K562 (cell line): Measurements from ENCODE around the gene WDR55. TPM values are rescaled to one million over a fixed set of nuclear protein-coding genes. Genes with fewer than 3 reads are reported as not detected.

Source experiments
- ATAC-seq: fragments of 200-7000 bp; cut with Tn5 transposase; 3 replicates; pipeline ENCODE4 v1.9.1; 2020; ENCODE audit warnings: moderate library complexity
- BruUV-seq: library from RNA; stranded (reverse); fragments of 400-500 nt; replicated peaks from 2 replicates; lab custom pipeline; 2021; lab: Mats Ljungman, UMichigan
- CTCF ChIA-PET: fragments of 300-600 bp; formaldehyde crosslinking; extraction: SDS; loops from one replicate; lab custom pipeline; 2021; ENCODE audit warnings: low intra/inter-chr PET ratio; lab: Yijun Ruan, JAX
- POLR2A ChIA-PET: fragments of 300-600, 350-650 bp; sonication (Branson Sonifier 250); formaldehyde crosslinking; extraction: SDS; loops from one replicate; lab custom pipeline; 2021; ENCODE audit warnings: antibody characterized with exemption, inconsistent platforms; lab: Yijun Ruan, JAX
- DNase-seq, 4 experiments: peaks; one replicate each; pipeline versions ENCODE4 v3.0.0 to v3.0.0-alpha.2; 2011 to 2018; ENCODE audit warnings: low spot score in 3 of 4, mixed read lengths in 3 of 4; ENCODE audit errors: extremely low read depth in 1 of 4
- FAIRE-seq: peaks from 2 replicates; lab custom pipeline; 2011; peaks lifted over from hg19 to GRCh38; lab: Jason Lieb, UNC
- H2AFZ ChIP-seq: 2 replicates; pipeline ENCODE4 v1.6.0; 2011; ENCODE audit warnings: low read depth, low read length, control low read depth, inconsistent platforms
- H3K27ac ChIP-seq: fragments of 200-600 bp; 3 replicates; pipeline ENCODE4 v1.8.0; 2011; ENCODE audit warnings: low read depth, mild to moderate bottlenecking, control low read depth, inconsistent platforms, low read length, moderate library complexity, mixed read lengths; ENCODE audit errors: extremely low read depth
- H3K27me3 ChIP-seq, 2 experiments: fragments of 300-600 bp in 1 of 2; 2 replicates in 1 of 2; 3 replicates in 1 of 2; pipeline versions ENCODE4 v1.6.0 to v1.8.0; 2011; ENCODE audit warnings: inconsistent platforms in 2 of 2, low read length in 2 of 2, mild to moderate bottlenecking in 1 of 2, mixed read lengths in 1 of 2, moderate library complexity in 1 of 2; ENCODE audit not compliant: control insufficient read depth in 2 of 2, insufficient read depth in 2 of 2
- H3K36me3 ChIP-seq: fragments of 300-600 bp; 3 replicates; pipeline ENCODE4 v1.8.0; 2011; ENCODE audit warnings: mild to moderate bottlenecking, low read length, inconsistent platforms; ENCODE audit not compliant: control insufficient read depth, insufficient read depth
- H3K4me1 ChIP-seq, 2 experiments: fragments of 200-600 bp in 1 of 2; replicated peaks in 1 of 2; 2 replicates in 1 of 2; 3 replicates in 1 of 2; pipeline versions ENCODE4 v1.5.1 to v1.8.0; 2011; ENCODE audit warnings: inconsistent platforms in 2 of 2, low read length in 2 of 2, mild to moderate bottlenecking in 1 of 2, mixed read lengths in 1 of 2, moderate library complexity in 1 of 2; ENCODE audit not compliant: control insufficient read depth in 2 of 2, insufficient read depth in 2 of 2
- H3K4me2 ChIP-seq: 2 replicates; pipeline ENCODE4 v1.6.1; 2011; ENCODE audit warnings: low read length, control low read depth, inconsistent platforms, mixed read lengths; ENCODE audit not compliant: insufficient read depth
- H3K4me3 ChIP-seq: fragments of 200-600 bp; sonication (generic), shearing (Covaris generic); 2 replicates; pipeline ENCODE4 v1.5.1; 2016; ENCODE audit warnings: control low read depth, inconsistent platforms
- H3K79me2 ChIP-seq: fragments of 200-600 bp; 3 replicates; pipeline ENCODE4 v1.8.0; 2011; ENCODE audit warnings: low read length, inconsistent platforms; ENCODE audit not compliant: control insufficient read depth, insufficient read depth
- H3K9ac ChIP-seq, 2 experiments: 2 replicates each; pipeline versions ENCODE4 v1.6.0 to v1.6.1; 2011; ENCODE audit warnings: low read depth in 2 of 2, low read length in 2 of 2, control low read depth in 1 of 2, inconsistent platforms in 1 of 2, mild to moderate bottlenecking in 1 of 2, mixed read lengths in 1 of 2; ENCODE audit not compliant: insufficient read depth in 1 of 2
- H3K9me1 ChIP-seq: one replicate; pipeline ENCODE4 v1.6.0; 2011; ENCODE audit warnings: inconsistent platforms, mild to moderate bottlenecking, low read length, moderate library complexity; ENCODE audit not compliant: control insufficient read depth, insufficient read depth
- H3K9me3 ChIP-seq: replicated peaks from 2 replicates; pipeline ENCODE4 v1.5.1; 2011; ENCODE audit warnings: low read depth, low read length, inconsistent platforms; ENCODE audit not compliant: control insufficient read depth, insufficient read depth
- H4K20me1 ChIP-seq: replicated peaks from 2 replicates; pipeline ENCODE4 v1.6.1; 2011; ENCODE audit warnings: low read length, inconsistent platforms, mixed read lengths; ENCODE audit not compliant: control insufficient read depth, insufficient read depth
- CXXC5 ChIP-seq: fragments of 250-450 bp; sonication (Bioruptor Pico); IDR thresholded peaks from 2 replicates; pipeline ENCODE4 v1.8.0; 2022; ENCODE audit warnings: inconsistent platforms, mild to moderate bottlenecking, moderate library complexity
- SMAD1 ChIP-seq: fragments of 150-350 bp; IDR thresholded peaks from 2 replicates; pipeline ENCODE4 v1.6.1; 2014; ENCODE audit warnings: low read length, low read depth; ENCODE audit not compliant: partially characterized antibody
- SMARCA5 ChIP-seq: fragments of 450-650 bp; IDR thresholded peaks from 2 replicates; pipeline ENCODE4 v1.6.1; 2016
- SREBF2 ChIP-seq: sonication (generic); formaldehyde crosslinking; IDR thresholded peaks from 2 replicates; pipeline ENCODE4 v1.4.0; 2020; ENCODE audit warnings: mild to moderate bottlenecking, missing genetic modification reagents
- STAT5A ChIP-seq: IDR thresholded peaks from 2 replicates; pipeline ENCODE4 v1.6.1; 2012; ENCODE audit warnings: low read length, inconsistent platforms, borderline replicate concordance
- TEAD1 ChIP-seq, 2 experiments: fragments of 450-650 bp in 1 of 2; sonication (generic) in 1 of 2; formaldehyde crosslinking; IDR thresholded peaks; 2 replicates each; pipeline versions ENCODE4 v1.4.0 to v1.8.0; 2020 to 2022; ENCODE audit warnings: mild to moderate bottlenecking in 2 of 2, missing genetic modification reagents in 1 of 2
- YBX1 ChIP-seq: fragments of 450-650 bp; IDR thresholded peaks from 2 replicates; pipeline ENCODE4 v1.7.1; 2016; ENCODE audit warnings: mild to moderate bottlenecking
- WGBS: fragments of 100-300 bp; shearing (Covaris generic); methylation state at CpG from one replicate; pipeline ENCODE4 v1.1.6; 2016; ENCODE audit warnings: low coverage, mixed read lengths; ENCODE audit not compliant: insufficient coverage; ENCODE audit errors: missing lambda C conversion rate; 5-methylcytosine and 5-hydroxymethylcytosine counted together
- in situ Hi-C: fragments of 300-500 bp; cut with MboI; formaldehyde crosslinking; loops from 4 replicates; pipeline ENCODE4 v1.15.0; 2018; ENCODE audit warnings: inconsistent platforms, mixed read lengths
- intact Hi-C: fragments of 100-400 bp; cut with micrococcal nuclease; formaldehyde crosslinking; loops from 2 replicates; pipeline ENCODE4 v1.14.2; 2022
- polyA plus RNA-seq, 8 experiments: library from polyadenylated mRNA; depleted of rRNA in 4 of 8; stranded (reverse) in 5 of 8; unstranded in 3 of 8; fragments of >200 nt; fragmentation: Nextera tagmentation in 2 of 8; fragmentation: Illumina TruSeq in 1 of 8; extraction: Ambion mirVana in 2 of 8; extraction: Trizol in 1 of 8; gene quantifications; 2 replicates each; pipeline versions ENCODE4 v1.2.1 to v1.2.3, GENCODE V29; 2011 to 2014; ENCODE audit warnings: inconsistent platforms in 1 of 8, missing spikeins in 1 of 8
- total RNA-seq, 7 experiments: library from RNA; depleted of rRNA in 6 of 7; stranded (reverse); fragments of >200 nt in 6 of 7; fragmentation: Illumina TruSeq in 2 of 7; extraction: Trizol in 2 of 7; gene quantifications; 2 replicates each; pipeline versions ENCODE4 v1.2.1 to v1.2.3, GENCODE V29; 2011 to 2021; ENCODE audit warnings: low replicate concordance in 1 of 7
- TF ChIP-seq, protein P1 (sequence below): fragments of 450-650 bp; formaldehyde crosslinking; IDR thresholded peaks from 2 replicates; pipeline ENCODE4 v1.4.0; 2020; ENCODE audit warnings: mild to moderate bottlenecking, mixed read lengths
- TF ChIP-seq, protein P2 (sequence below): fragments of 250-450 bp; sonication (Bioruptor Pico); IDR thresholded peaks from 2 replicates; pipeline ENCODE4 v1.5.0; 2021; ENCODE audit warnings: mild to moderate bottlenecking, borderline replicate concordance
- TF ChIP-seq, protein P3 (sequence below), 3 experiments: IDR thresholded peaks in 2 of 3; conservative IDR thresholded peaks in 1 of 3; 2 replicates each; pipeline ENCODE4 v1.5.1; 2011 to 2012; ENCODE audit warnings: low read length in 3 of 3, mild to moderate bottlenecking in 3 of 3, control low read depth in 2 of 3, improper control_type of control experiment in 1 of 3, inconsistent platforms in 1 of 3, low read depth in 1 of 3, mixed read lengths in 1 of 3, moderate library complexity in 1 of 3; ENCODE audit not compliant: insufficient read depth in 2 of 3

Gene WDR55
- total and polyA plus RNA-seq, 9 of the 15 experiments (the other 6 are each of a cell fraction or from before 2014, with no cell fraction given) = 5.2 to 45.0 (median 29.3) TPM

DNA sequence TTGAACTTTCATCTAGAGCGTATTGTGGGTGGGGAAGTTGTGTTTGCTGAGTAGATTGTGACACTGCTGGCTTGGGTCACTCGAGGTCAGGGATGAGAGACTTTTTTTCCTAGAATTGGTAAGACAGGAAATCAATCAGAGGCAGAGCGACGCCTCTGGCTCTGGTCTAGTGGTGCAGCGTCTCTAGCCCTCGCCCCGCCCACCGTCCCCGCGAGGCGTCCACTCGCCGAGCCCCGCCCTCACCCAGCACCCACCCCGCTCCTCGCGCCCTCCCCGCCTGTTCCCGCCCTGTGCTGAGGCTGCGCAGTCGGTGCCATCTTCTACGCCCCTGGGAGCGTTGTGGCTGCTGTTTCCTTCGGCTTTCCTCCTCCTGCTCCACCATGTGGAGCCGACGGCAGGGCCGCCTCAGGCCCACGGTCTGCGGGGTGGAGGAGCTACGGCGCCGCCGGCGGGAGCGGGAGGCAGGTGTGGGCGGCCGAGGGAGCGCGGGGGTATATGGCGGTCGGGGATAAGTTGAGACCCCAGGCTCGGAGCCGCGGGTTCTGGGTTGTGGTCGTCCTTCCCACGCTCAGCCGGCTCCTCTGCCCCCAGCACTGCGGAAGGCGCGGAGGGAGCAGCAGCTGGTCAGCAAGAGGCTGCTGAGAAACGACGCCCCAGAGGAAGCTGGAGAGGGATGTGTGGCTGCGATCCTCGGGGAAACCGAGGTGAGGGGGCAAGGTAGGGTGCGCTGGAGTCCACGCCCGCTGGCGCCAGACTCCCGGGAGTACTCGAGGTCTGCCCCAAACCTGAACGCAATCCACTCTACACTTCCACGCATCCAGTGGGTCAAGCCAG is 25.3 kb upstream of the WDR55 start, which contains the start of gene TMCO6:
TSS of gene TMCO6 (plus strand) at position 304 of the 834 bp plus-strand sequence. CDS start at position 381, 77 bp downstream.
- in situ Hi-C loops (no loop called here), intact Hi-C loops (loop anchor here (1.0 to 2.0 kb wide), 7 partner anchors 29 to 239 kb away; partner anchors contain the start of genes ANKHD1, APBB3, SLC35A4 and SRA1)
- BruUV-seq = TSS peak; percentile 65
- POLR2A ChIA-PET = interaction anchor here (0.6 to 2.4 kb wide), 14 partner anchors 8 to 452 kb away, joined by 3 to 8 read pairs (median 3); partner anchors contain the start of genes EIF4EBP3, IK and NDUFA2
- peak within 1 kb of the TSS; percentile 73 to 100 for H3K9ac ChIP-seq
- CTCF ChIA-PET = interaction anchor here (0.8 kb wide), 1 partner anchor 40 kb away, joined by 4 read pairs; no protein-coding TSS in a partner anchor
- H3K36me3 ChIP-seq = peaks cover 37% of the 10 kb centered on the region
- FAIRE-seq (peak; percentile 96), DNase-seq (peak; percentile 98 to 99 (median 99)), ATAC-seq (peak; percentile 95)
- no peaks in the 10 kb centered on the region; the same call in 1 of the 2 replicates for H4K20me1 ChIP-seq
- H3K27ac ChIP-seq = peak within 1 kb of the TSS; percentile 87
- WGBS = 0% methylated on average over 39 of the region's 63 CpGs
- H3K4me3 ChIP-seq = peak within 1 kb of the TSS; percentile 54
- H3K4me2 ChIP-seq = peak within 1 kb of the TSS; percentile 93
- H3K4me1 ChIP-seq = peaks cover 4 to 20% of the 10 kb centered on the region in 2 experiments; a peak in 4 of 5 replicates
- no peaks in the 10 kb centered on the region for H3K9me3 ChIP-seq
- H3K27me3 ChIP-seq = no peaks in the 10 kb centered on the region; a peak in 1 of 5 replicates
- H3K9me1 ChIP-seq = no peaks in the 10 kb centered on the region
- H2AFZ ChIP-seq = peak within 1 kb of the TSS; percentile 85
- peaks cover 26% of the 10 kb centered on the region for H3K79me2 ChIP-seq
- TF ChIP-seq, protein P1, sequence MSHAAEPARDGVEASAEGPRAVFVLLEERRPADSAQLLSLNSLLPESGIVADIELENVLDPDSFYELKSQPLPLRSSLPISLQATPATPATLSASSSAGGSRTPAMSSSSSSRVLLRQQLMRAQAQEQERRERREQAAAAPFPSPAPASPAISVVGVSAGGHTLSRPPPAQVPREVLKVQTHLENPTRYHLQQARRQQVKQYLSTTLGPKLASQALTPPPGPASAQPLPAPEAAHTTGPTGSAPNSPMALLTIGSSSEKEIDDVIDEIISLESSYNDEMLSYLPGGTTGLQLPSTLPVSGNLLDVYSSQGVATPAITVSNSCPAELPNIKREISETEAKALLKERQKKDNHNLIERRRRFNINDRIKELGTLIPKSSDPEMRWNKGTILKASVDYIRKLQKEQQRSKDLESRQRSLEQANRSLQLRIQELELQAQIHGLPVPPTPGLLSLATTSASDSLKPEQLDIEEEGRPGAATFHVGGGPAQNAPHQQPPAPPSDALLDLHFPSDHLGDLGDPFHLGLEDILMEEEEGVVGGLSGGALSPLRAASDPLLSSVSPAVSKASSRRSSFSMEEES = no peak
- TF ChIP-seq, protein P2, sequence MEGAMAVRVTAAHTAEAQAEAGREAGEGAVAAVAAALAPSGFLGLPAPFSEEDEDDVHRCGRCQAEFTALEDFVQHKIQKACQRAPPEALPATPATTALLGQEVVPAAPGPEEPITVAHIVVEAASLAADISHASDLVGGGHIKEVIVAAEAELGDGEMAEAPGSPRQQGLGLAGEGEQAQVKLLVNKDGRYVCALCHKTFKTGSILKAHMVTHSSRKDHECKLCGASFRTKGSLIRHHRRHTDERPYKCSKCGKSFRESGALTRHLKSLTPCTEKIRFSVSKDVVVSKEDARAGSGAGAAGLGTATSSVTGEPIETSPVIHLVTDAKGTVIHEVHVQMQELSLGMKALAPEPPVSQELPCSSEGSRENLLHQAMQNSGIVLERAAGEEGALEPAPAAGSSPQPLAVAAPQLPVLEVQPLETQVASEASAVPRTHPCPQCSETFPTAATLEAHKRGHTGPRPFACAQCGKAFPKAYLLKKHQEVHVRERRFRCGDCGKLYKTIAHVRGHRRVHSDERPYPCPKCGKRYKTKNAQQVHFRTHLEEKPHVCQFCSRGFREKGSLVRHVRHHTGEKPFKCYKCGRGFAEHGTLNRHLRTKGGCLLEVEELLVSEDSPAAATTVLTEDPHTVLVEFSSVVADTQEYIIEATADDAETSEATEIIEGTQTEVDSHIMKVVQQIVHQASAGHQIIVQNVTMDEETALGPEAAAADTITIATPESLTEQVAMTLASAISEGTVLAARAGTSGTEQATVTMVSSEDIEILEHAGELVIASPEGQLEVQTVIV (CRISPR knock-in tag) = no peak
- TF ChIP-seq STAT5A = peak; percentile 94
- TF ChIP-seq, protein P3, sequence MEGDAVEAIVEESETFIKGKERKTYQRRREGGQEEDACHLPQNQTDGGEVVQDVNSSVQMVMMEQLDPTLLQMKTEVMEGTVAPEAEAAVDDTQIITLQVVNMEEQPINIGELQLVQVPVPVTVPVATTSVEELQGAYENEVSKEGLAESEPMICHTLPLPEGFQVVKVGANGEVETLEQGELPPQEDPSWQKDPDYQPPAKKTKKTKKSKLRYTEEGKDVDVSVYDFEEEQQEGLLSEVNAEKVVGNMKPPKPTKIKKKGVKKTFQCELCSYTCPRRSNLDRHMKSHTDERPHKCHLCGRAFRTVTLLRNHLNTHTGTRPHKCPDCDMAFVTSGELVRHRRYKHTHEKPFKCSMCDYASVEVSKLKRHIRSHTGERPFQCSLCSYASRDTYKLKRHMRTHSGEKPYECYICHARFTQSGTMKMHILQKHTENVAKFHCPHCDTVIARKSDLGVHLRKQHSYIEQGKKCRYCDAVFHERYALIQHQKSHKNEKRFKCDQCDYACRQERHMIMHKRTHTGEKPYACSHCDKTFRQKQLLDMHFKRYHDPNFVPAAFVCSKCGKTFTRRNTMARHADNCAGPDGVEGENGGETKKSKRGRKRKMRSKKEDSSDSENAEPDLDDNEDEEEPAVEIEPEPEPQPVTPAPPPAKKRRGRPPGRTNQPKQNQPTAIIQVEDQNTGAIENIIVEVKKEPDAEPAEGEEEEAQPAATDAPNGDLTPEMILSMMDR (IDR thresholded peaks at IDR 0.05 in 2 of 3, conservative IDR thresholded peaks at IDR 0.05 in 1 of 3; ENCODE audit: insufficient read depth in 2 of 3, low read depth in 1 of 3, low read length in 3 of 3) = peak; percentile 64 to 78 (median 77)
- 0 out of 2 replicates have a peak, but pooled peaks have one; percentile 26 for TF ChIP-seq SREBF2 (CRISPR knock-in tag)
- no peak for TF ChIP-seq YBX1
- TF ChIP-seq SMARCA5 = no peak
- peak; percentile 66 for TF ChIP-seq CXXC5 (CRISPR knock-in tag)
- TF ChIP-seq TEAD1 (CRISPR knock-in tag; IDR thresholded peaks at IDR 0.05) = peak in 1 of 2 experiments; percentile 62; a peak in 2 of 4 replicates
- TF ChIP-seq SMAD1 = peak; percentile 66
